A549 (cell line): ENCODE results near the gene SPECC1L.

ENCODE experiments used
- CTCF ChIP-seq: fragments of >200 bp; sonication (Bioruptor Twin); formaldehyde crosslinking; IDR thresholded peaks from 3 replicates; pipeline ENCODE4 v1.5.1; 2016
- JUNB ChIP-seq: fragments of >200 bp; sonication (Bioruptor Twin); formaldehyde crosslinking; IDR thresholded peaks from 2 replicates; pipeline ENCODE4 v1.6.1; 2016
- RCOR1 ChIP-seq: fragments of 150-350 bp; IDR thresholded peaks from 2 replicates; pipeline ENCODE4 v1.6.1; 2014; ENCODE audit warnings: antibody characterized with exemption, low read length, low read depth
- REST ChIP-seq: fragments of 200-600 bp; sonication (generic); IDR thresholded peaks from 2 replicates; pipeline ENCODE4 v1.6.1; 2016; ENCODE audit warnings: antibody characterized with exemption, mild to moderate bottlenecking, moderate library complexity

DNA sequence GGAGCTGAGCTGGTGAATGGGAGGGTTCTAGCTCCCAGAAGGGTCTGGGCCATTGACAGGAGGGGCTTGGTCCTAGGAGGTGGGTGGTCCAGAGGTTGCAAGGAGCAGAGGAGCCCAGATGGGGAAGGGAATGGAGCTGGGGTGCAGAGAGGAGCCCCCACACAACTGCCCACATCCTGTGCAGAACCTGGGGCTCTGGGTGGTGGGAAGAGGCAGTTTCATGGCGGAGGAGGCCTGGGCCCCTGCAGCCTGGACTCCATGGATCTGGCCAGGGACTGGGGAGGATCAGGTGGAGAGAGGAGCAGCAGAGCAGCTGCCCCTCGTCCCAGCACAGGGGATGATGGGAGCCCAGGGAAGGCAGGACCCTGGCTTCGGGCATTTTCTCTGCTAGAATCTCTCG lies 155.8 kb downstream of the SPECC1L start:
- TF ChIP-seq CTCF, result no peak
- TF ChIP-seq RCOR1, result no peak
- TF ChIP-seq REST, result no peak
- no peak for TF ChIP-seq JUNB
